SU-DHL-6 (cell line): ENCODE data around the gene TMEM86B.

Experiments used
- H2AFZ ChIP-seq: fragments of 200-600 bp; sonication (generic); 2 replicates; pipeline ENCODE4 v1.6.1; 2014; ENCODE audit warnings: low read depth, mild to moderate bottlenecking, moderate library complexity, mixed read lengths, antibody characterized with exemption, low read length; ENCODE audit not compliant: severe bottlenecking
- H3F3A ChIP-seq: fragments of 200-600 bp; shearing (Covaris generic); 2 replicates; pipeline ENCODE4 v1.6.0; 2016; ENCODE audit warnings: antibody characterized with exemption, mild to moderate bottlenecking; ENCODE audit not compliant: insufficient read depth
- H3K27ac ChIP-seq: fragments of 200-600 bp; sonication (generic); 2 replicates; pipeline ENCODE4 v1.5.1; 2016; ENCODE audit warnings: low read depth, mild to moderate bottlenecking, low read length, moderate library complexity, mixed read lengths
- H3K27me3 ChIP-seq: fragments of 200-600 bp; sonication (generic), shearing (Covaris generic); 2 replicates; pipeline ENCODE4 v1.6.0; 2014; ENCODE audit warnings: mild to moderate bottlenecking, low read length
- H3K36me3 ChIP-seq: fragments of 200-600 bp; sonication (generic); 2 replicates; pipeline ENCODE4 v1.6.1; 2014; ENCODE audit warnings: mild to moderate bottlenecking, low read length, mixed read lengths
- H3K4me2 ChIP-seq: fragments of 300-600, 200-600 bp; shearing (Covaris generic), sonication (generic); 2 replicates; pipeline ENCODE4 v1.6.0; 2014; ENCODE audit warnings: low read length, low read depth, mild to moderate bottlenecking; ENCODE audit not compliant: poor library complexity, severe bottlenecking
- H3K4me3 ChIP-seq: fragments of 200-600 bp; sonication (generic); 2 replicates; pipeline ENCODE4 v1.5.1; 2014; ENCODE audit warnings: antibody characterized with exemption, low read length, mild to moderate bottlenecking, mixed read lengths; ENCODE audit not compliant: insufficient read depth, poor library complexity, severe bottlenecking
- H3K79me2 ChIP-seq: fragments of 200-600 bp; sonication (generic); 2 replicates; pipeline ENCODE4 v1.6.1; 2014; ENCODE audit warnings: mild to moderate bottlenecking, low read length, moderate library complexity; ENCODE audit not compliant: insufficient read depth
- H3K9ac ChIP-seq: fragments of 200-600 bp; sonication (generic); 2 replicates; pipeline ENCODE4 v1.7.0; 2014; ENCODE audit warnings: mild to moderate bottlenecking, low read length
- H3K9me2 ChIP-seq: fragments of 200-600 bp; sonication (generic); replicated peaks from 2 replicates; pipeline ENCODE4 v1.6.1; 2014; ENCODE audit warnings: low read length; ENCODE audit not compliant: insufficient read depth
- H3K9me3 ChIP-seq: fragments of 200-600 bp; sonication (generic); 2 replicates; pipeline ENCODE4 v1.6.1; 2014; ENCODE audit warnings: low read length, mixed read lengths; ENCODE audit not compliant: insufficient read depth
- H4K20me1 ChIP-seq: fragments of 200-600 bp; sonication (generic); 2 replicates; pipeline ENCODE4 v1.6.1; 2014; ENCODE audit warnings: low read depth, mild to moderate bottlenecking, antibody characterized with exemption, low read length, moderate library complexity, mixed read lengths
- EZH2phosphoT487 ChIP-seq: fragments of 200-600 bp; sonication (generic), shearing (Covaris generic); conservative IDR thresholded peaks from 2 replicates; pipeline ENCODE4 v1.6.1; 2018; ENCODE audit warnings: mild to moderate bottlenecking, antibody characterized with exemption, low read length, moderate library complexity, mixed read lengths
- TF ChIP-seq, protein P1 (sequence below): fragments of 200-600 bp; sonication (generic); IDR thresholded peaks from one replicate; pipeline ENCODE4 v1.5.1; 2017; ENCODE audit warnings: antibody characterized with exemption, mild to moderate bottlenecking, low read length, moderate library complexity; ENCODE audit not compliant: insufficient read depth, poor library complexity, severe bottlenecking

Gene TMEM86B, protein sequence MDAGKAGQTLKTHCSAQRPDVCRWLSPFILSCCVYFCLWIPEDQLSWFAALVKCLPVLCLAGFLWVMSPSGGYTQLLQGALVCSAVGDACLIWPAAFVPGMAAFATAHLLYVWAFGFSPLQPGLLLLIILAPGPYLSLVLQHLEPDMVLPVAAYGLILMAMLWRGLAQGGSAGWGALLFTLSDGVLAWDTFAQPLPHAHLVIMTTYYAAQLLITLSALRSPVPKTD

DNA sequence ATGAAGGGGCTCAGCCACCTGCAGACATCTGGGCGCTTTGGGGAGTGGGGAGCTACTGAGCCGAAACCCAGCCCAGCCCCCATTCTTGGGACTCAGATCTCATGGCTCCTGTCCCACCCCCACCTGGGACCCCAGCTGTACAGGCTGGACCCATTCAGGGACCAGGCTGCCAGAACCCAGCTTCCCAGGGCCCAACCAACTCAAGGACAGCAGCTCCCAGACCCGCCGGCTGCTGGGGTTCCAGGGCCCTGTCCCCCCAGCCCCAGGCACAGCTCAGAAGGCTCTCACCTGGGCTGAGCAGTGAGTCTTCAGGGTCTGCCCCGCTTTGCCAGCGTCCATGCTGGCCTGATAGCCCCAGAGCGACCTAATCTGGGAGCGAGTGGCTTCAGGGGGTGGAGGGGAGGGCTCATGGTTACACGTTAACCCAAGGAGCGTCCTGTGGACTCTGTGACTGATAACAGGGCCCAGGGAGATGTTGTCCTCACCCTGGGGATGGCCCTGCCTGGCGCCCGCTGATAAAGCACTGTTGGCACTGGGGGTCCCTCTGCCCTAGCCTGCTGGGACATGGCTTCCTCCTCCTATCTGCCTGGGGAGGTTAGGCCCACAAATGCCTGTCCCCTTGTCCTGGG is at the start of gene TMEM86B:
Gene TMEM86B, minus strand, starts transcription at position 361 of the 629 bp plus-strand sequence. Its CDS starts 22 bp downstream, at position 339.
- H3K9ac ChIP-seq = no peak within 1 kb of the TSS
- H3K9me2 ChIP-seq = no peaks in the 10 kb centered on the region
- no peak within 1 kb of the TSS for H3K4me3 ChIP-seq
- H3F3A ChIP-seq = no peaks in the 10 kb centered on the region
- H4K20me1 ChIP-seq = no peaks in the 10 kb centered on the region; the same call in 1 of the 2 replicates
- no peaks in the 10 kb centered on the region; the same call in 1 of the 2 replicates for H3K79me2 ChIP-seq
- H3K27me3 ChIP-seq = no peaks in the 10 kb centered on the region
- TF ChIP-seq, protein P1, sequence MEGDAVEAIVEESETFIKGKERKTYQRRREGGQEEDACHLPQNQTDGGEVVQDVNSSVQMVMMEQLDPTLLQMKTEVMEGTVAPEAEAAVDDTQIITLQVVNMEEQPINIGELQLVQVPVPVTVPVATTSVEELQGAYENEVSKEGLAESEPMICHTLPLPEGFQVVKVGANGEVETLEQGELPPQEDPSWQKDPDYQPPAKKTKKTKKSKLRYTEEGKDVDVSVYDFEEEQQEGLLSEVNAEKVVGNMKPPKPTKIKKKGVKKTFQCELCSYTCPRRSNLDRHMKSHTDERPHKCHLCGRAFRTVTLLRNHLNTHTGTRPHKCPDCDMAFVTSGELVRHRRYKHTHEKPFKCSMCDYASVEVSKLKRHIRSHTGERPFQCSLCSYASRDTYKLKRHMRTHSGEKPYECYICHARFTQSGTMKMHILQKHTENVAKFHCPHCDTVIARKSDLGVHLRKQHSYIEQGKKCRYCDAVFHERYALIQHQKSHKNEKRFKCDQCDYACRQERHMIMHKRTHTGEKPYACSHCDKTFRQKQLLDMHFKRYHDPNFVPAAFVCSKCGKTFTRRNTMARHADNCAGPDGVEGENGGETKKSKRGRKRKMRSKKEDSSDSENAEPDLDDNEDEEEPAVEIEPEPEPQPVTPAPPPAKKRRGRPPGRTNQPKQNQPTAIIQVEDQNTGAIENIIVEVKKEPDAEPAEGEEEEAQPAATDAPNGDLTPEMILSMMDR = no peak
- TF ChIP-seq EZH2phosphoT487 = no peak
- H3K4me2 ChIP-seq = no peak within 1 kb of the TSS
- no peaks in the 10 kb centered on the region for H3K9me3 ChIP-seq
- H2AFZ ChIP-seq = no peak within 1 kb of the TSS
- H3K36me3 ChIP-seq = peaks cover 6% of the 10 kb centered on the region; the same call in 1 of the 2 replicates
- no peak within 1 kb of the TSS for H3K27ac ChIP-seq

DNA sequence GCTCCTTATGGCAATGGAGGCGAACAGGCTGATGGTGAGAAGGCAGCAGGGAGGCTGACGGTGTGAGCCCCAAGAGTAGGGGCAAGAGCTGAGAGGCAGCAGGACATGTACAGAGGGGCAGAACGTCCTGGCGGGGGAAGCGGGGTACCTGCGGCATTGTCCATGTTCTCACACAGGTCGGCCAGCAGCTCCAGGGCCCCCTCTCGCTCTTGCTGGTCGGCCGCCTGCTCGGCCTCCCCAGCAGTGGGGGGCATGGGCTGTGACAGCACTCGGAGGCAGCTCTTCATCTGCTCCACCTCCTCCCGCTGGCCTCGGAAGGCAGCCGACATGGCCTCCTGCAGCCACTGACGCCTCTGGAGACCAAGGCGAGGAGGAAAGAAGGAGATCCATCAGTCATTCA is 48.9 kb upstream of the TMEM86B start:
- H3K4me3 ChIP-seq = no peak overlapping the region

DNA sequence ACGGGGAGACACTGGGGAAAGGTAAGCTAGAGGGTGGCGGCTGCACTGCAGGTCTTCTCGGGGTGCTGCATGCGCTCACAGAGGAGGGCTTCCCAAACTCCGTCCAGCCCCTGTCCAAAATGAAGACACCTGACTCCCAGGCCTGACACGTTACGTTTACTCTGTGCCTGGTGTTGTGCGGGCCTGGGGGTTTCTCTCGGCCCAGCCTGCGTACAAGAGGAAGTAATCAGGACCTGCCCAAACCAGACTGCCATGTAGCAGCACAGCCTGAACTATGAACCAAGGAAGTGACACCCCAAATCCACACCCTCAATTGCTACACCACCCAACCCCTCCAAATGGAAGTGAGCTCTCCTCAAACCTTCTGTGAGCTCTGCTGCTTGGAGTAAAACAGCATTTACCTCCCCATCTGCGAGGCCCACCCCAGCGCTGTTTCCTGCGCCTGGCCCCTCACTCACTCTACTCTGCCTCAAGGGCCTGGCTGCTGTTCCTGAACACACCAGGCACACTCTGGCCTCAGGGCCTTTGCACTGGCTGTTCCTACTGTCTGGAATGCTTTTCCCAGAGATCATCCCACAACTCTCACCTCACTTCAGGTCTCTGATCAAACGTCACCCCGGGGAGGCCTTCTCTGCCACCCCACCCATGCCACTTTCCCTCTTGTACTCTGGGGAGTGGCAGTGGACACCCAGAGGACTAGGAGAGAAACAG is 48.3 kb upstream of the TMEM86B start:
- no peak overlapping the region for H3K4me3 ChIP-seq
- no peaks in the 10 kb centered on the region for H3K9me3 ChIP-seq
- H3K27ac ChIP-seq = peak overlapping the region; percentile 82
- TF ChIP-seq EZH2phosphoT487 = no peak
- TF ChIP-seq, protein P1 = no peak
- H3K79me2 ChIP-seq = no peaks in the 10 kb centered on the region
- peak overlapping the region; percentile 25; the same call in 1 of the 2 replicates for H3K9ac ChIP-seq
- H4K20me1 ChIP-seq = no peaks in the 10 kb centered on the region
- H3K27me3 ChIP-seq = no peaks in the 10 kb centered on the region
- H3K9me2 ChIP-seq = no peaks in the 10 kb centered on the region
- H2AFZ ChIP-seq = no peak overlapping the region
- peaks cover 41% of the 10 kb centered on the region for H3F3A ChIP-seq
- H3K4me2 ChIP-seq = peak overlapping the region; percentile 59
- H3K36me3 ChIP-seq = no peaks in the 10 kb centered on the region

More for the DNA sequence above, 48.9 kb upstream of the TMEM86B start:
- no peaks in the 10 kb centered on the region for H3K27me3 ChIP-seq
- TF ChIP-seq EZH2phosphoT487 = no peak
- TF ChIP-seq, protein P1 = no peak
- H3K79me2 ChIP-seq = no peaks in the 10 kb centered on the region
- H3K36me3 ChIP-seq = no peaks in the 10 kb centered on the region
- no peaks in the 10 kb centered on the region for H4K20me1 ChIP-seq
- H3K9me3 ChIP-seq = no peaks in the 10 kb centered on the region
- no peak overlapping the region for H3K27ac ChIP-seq
- H3F3A ChIP-seq = peaks cover 41% of the 10 kb centered on the region
- no peak overlapping the region for H3K9ac ChIP-seq
- H3K9me2 ChIP-seq = no peaks in the 10 kb centered on the region
- no peak overlapping the region for H2AFZ ChIP-seq
- H3K4me2 ChIP-seq = no peak overlapping the region
